ENCODE data around the gene DHPS. TPM values are rescaled to one million over a fixed set of nuclear protein-coding genes. Genes with fewer than 3 reads are reported as not detected.

Gene DHPS
- total and polyA plus RNA-seq, 9 donors: 63.7 to 147 (median 89.7) TPM

DNA sequence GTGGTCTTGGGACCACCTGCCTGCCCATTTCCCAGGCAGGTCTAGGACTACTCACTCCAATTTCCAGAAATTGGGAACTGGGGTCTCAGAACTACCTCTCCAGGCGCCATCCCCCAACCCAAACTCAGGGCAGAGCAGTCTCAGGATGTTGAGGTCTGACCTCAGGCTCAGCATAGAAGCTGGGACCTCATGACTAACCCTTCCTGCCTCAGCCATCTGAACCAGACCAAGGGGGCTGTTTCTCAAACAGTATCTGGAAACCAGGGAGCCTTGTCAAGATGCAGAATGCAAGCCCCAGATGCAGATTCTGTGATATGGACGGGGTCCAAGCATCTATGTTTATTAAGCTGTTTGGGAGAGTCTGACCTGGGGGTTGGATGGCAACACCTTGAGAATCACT lies 13.4 kb upstream of the DHPS start:
- TF ChIP-seq, protein P1, sequence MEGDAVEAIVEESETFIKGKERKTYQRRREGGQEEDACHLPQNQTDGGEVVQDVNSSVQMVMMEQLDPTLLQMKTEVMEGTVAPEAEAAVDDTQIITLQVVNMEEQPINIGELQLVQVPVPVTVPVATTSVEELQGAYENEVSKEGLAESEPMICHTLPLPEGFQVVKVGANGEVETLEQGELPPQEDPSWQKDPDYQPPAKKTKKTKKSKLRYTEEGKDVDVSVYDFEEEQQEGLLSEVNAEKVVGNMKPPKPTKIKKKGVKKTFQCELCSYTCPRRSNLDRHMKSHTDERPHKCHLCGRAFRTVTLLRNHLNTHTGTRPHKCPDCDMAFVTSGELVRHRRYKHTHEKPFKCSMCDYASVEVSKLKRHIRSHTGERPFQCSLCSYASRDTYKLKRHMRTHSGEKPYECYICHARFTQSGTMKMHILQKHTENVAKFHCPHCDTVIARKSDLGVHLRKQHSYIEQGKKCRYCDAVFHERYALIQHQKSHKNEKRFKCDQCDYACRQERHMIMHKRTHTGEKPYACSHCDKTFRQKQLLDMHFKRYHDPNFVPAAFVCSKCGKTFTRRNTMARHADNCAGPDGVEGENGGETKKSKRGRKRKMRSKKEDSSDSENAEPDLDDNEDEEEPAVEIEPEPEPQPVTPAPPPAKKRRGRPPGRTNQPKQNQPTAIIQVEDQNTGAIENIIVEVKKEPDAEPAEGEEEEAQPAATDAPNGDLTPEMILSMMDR (IDR thresholded peaks at IDR 0.05): no peak
- TF ChIP-seq POLR2A (IDR thresholded peaks at IDR 0.05) (no peak), EP300 (IDR thresholded peaks at IDR 0.05) (no peak)
- intact Hi-C loops (cut with DNase I): no loop called here
- Histone ChIP-seq H3K27ac (no peak overlapping the region), H3K4me3 (no peak overlapping the region), H3K4me1 (ENCODE audit: insufficient read depth) (peaks cover 4% of the 10 kb centered on the region), H3K36me3 (no peaks in the 10 kb centered on the region), H3K9me3 (no peaks in the 10 kb centered on the region), H3K27me3 (no peaks in the 10 kb centered on the region)
- DNase-seq: no peak
- 68 to 89% (median 69%) methylated on average over 2 of the region's 2 CpGs for WGBS, 3 donors

GRCh38 chr19:12694641-12695040 lies 13.0 kb upstream of the DHPS start:
- DNase-seq: no peak
- 86 to 88% (median 88%) methylated on average over 15 to 16 of the region's 16 CpGs for WGBS, 3 donors
- peaks cover 4% of the 10 kb centered on the region for H3K4me1 ChIP-seq (ENCODE audit: insufficient read depth)
- intact Hi-C loops (cut with DNase I): no loop called here
- TF ChIP-seq EP300 (IDR thresholded peaks at IDR 0.05) (no peak), POLR2A (IDR thresholded peaks at IDR 0.05) (no peak)
- TF ChIP-seq, protein P1 (IDR thresholded peaks at IDR 0.05): no peak
- no peak overlapping the region for H3K27ac ChIP-seq
- no peaks in the 10 kb centered on the region for H3K36me3 ChIP-seq
- no peak overlapping the region for H3K4me3 ChIP-seq
- no peaks in the 10 kb centered on the region for H3K9me3 ChIP-seq
- H3K27me3 ChIP-seq: no peaks in the 10 kb centered on the region

DNA sequence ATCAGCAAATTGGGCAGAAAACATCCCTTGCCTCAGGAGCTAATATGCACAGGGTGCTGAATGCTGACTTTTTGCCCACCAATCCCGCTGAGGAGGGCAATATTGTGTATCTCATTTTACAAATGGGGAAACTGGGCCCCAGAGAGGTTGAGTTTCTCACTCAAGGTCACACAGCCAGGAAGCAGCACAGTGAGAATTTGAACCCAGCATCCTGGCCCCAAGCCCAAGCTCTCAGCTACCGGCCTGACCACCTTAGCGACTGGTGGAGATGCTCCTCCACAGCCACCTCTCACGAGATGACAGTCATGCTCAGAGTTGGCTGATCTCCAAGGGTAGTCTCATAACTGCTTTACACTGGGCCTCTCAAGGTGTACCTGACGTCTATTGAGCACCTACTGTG lies 11.3 kb upstream of the DHPS start:
- no peak overlapping the region for H3K4me3 ChIP-seq
- no peak overlapping the region for H3K27ac ChIP-seq
- H3K27me3 ChIP-seq: no peaks in the 10 kb centered on the region
- H3K4me1 ChIP-seq (ENCODE audit: insufficient read depth): peaks cover 4% of the 10 kb centered on the region
- TF ChIP-seq EP300 (IDR thresholded peaks at IDR 0.05) (no peak), POLR2A (IDR thresholded peaks at IDR 0.05) (no peak)
- TF ChIP-seq, protein P1 (IDR thresholded peaks at IDR 0.05): no peak
- no peak for DNase-seq
- 80 to 90% (median 84%) methylated on average over 5 of the region's 5 CpGs for WGBS, 3 donors
- intact Hi-C loops (cut with DNase I): no loop called here
- no peaks in the 10 kb centered on the region for H3K36me3 ChIP-seq
- no peaks in the 10 kb centered on the region for H3K9me3 ChIP-seq

GRCh38 chr19:12689581-12690216 lies 8.0 kb upstream of the DHPS start:
- Histone ChIP-seq H3K27me3 (no peaks in the 10 kb centered on the region), H3K4me3 (no peak overlapping the region), H3K36me3 (no peaks in the 10 kb centered on the region), H3K9me3 (no peaks in the 10 kb centered on the region), H3K27ac (no peak overlapping the region), H3K4me1 (ENCODE audit: insufficient read depth) (no peaks in the 10 kb centered on the region)
- TF ChIP-seq POLR2A (IDR thresholded peaks at IDR 0.05) (no peak), EP300 (IDR thresholded peaks at IDR 0.05) (no peak)
- TF ChIP-seq, protein P1 (IDR thresholded peaks at IDR 0.05): no peak
- 72 to 78% (median 77%) methylated on average over 25 to 26 of the region's 26 CpGs for WGBS, 3 donors
- no peak for DNase-seq
- intact Hi-C loops (cut with DNase I): no loop called here
